ENCODE measurements around the gene EPB41L2.
"Not testable (repeated sequence)": the region's sequence is repeated elsewhere in the genome, so short reads cannot be mapped to it uniquely, and the experiment has no call there.

EPB41L2 gene

DNA sequence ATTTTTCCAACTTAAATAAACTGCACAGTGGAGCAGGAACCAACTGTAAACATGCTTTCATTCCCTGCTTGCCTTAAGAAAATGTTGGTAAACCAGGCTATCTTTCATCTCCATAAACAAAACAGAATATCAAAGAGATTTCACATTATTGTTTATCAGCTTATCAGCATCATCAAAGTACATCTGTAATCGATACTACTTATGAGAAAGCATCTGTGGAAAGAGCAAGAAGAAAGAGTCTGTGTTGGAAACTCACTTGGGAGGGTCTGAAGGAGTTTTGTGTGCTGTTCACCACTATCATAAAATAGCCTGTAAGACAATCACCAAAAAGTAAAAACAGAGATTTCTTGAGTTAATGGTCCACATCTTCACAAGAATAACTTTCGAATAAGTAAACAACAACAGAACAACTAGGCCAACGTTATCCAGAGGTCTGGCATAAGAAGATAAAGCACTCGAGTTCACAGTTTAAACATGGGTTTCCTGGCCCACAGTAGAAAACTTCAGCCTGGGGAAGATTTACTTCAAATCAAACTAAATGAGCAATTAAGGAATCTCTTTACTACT lies 47.9 kb downstream of the EPB41L2 start:
- Mint-ChIP-seq H3K4me3 (no peak overlapping the region), H3K27ac (no peak overlapping the region), H3K27me3 (no peaks in the 10 kb centered on the region), H3K36me3 (peaks cover 0 to 6% of the 10 kb centered on the region in 2 donors), H3K9me3 (no peaks in the 10 kb centered on the region), H3K4me1 (peaks cover 7 to 22% of the 10 kb centered on the region in 2 donors)
- DNase-seq (no peak), ATAC-seq (replicated peaks) (no peak)

DNA sequence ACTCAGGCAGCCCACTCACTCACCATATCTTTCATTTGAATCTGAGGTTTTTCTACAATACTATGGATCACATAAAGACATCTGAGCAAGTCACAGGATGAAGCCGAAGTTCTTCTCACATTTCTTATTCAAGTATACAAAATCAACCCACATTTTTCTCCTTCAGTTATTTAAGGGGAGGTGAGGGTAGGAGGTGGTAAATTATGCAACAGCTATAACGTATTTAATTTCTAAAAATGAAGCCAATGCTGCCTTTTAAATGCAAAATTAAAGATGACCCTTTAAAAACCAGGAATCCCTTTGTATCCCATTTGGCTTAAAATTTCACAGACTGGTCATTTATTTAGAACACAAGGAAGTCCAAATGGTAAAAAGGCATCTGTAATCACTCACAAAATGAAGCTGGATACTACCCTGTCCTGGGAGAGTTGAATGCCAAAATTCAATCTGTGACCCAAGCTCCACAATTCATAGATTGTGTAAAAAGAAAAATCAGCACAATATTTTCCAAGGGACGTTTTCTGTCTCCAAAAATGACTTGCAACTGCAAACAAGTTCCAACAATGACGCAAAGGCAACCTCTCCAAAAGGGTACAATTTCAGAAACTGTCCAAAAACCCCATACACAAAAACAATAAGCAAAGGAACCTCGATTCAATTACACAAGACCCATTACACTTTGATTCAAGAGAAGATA lies 48.8 kb downstream of the EPB41L2 start:
- Mint-ChIP-seq H3K4me3 (no peak overlapping the region), H3K4me1 (peaks cover 10 to 28% of the 10 kb centered on the region in 2 donors), H3K27ac (no peak overlapping the region), H3K27me3 (no peaks in the 10 kb centered on the region), H3K36me3 (peaks cover 8 to 14% of the 10 kb centered on the region in 2 donors), H3K9me3 (peaks cover 0 to 5% of the 10 kb centered on the region in 2 donors)
- no peak for DNase-seq
- ATAC-seq (replicated peaks) = no peak

DNA sequence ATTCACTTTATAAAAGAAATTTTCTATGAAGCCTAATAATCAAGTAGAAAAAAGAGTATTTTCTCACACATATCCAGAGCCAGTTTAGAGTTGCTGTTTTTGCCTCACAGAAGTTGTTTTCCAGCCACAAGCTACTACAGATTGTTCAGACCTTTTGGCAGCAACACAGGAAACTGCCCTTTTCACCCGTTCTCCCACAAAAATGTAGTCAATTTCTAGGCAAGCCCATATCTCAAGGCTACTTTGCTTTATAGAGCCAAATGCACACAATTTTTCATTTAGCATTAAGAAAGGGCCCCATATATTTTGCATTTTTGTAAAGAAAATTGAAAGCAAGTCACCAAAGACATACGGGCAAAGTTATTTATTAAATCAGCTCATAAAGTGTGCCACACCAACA lies 49.5 kb downstream of the EPB41L2 start:
- Mint-ChIP-seq H3K4me1 (peaks cover 10 to 28% of the 10 kb centered on the region in 2 donors), H3K27me3 (no peaks in the 10 kb centered on the region), H3K36me3 (peaks cover 12 to 21% of the 10 kb centered on the region in 2 donors), H3K27ac (no peak overlapping the region), H3K4me3 (no peak overlapping the region), H3K9me3 (peaks cover 4 to 8% of the 10 kb centered on the region in 2 donors)
- ATAC-seq (replicated peaks) = no peak
- no peak for DNase-seq

DNA sequence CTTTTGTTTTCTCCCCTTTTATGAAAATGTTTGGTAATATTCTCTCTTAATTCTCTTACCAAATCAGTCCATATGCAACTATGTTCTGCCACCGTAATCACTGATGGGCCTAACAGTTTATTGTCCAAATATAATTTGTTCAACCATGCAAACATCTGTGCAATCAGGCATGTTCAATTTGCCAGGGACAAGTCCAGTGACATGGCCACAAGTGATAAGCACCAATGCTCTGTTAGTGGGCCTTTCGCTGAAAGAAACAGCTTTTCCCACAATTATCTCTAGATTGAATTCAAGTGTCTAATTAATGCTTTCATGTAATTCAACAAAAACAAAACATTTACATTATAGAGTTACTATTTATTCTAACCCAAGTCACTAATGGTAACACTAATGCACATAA lies 53.3 kb downstream of the EPB41L2 start:
- peaks cover 14 to 25% of the 10 kb centered on the region in 2 donors for H3K4me1 Mint-ChIP-seq
- no peak overlapping the region for H3K27ac Mint-ChIP-seq
- DNase-seq (no peak), ATAC-seq (replicated peaks) (no peak)
- H3K4me3 Mint-ChIP-seq = no peak overlapping the region
- H3K9me3 Mint-ChIP-seq = peaks cover 17 to 19% of the 10 kb centered on the region in 2 donors
- H3K36me3 Mint-ChIP-seq = peaks cover 31 to 41% of the 10 kb centered on the region in 2 donors
- no peaks in the 10 kb centered on the region for H3K27me3 Mint-ChIP-seq

DNA sequence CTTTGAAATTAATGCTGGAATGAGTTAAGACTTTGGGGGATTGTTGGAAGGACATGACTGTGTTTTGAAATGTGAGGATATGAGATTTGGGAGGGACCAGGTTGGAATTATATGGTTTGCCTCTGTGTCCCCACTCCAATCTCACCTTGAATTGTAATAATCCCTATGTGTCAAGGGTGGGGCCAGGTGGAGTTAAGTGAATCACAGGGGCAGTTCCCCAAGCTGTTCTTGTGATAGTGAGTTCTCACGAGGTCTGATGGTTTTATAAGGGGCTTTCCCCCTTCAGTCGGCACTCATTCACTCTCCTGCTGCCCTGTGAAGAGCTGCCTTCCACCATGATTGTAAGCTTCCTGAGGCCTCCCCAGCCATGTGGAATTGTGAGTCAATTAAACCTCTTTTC lies 54.1 kb downstream of the EPB41L2 start:
- Mint-ChIP-seq H3K9me3 (peaks cover 17 to 19% of the 10 kb centered on the region in 2 donors), H3K4me1 (peaks cover 18 to 27% of the 10 kb centered on the region in 2 donors), H3K36me3 (peaks cover 31 to 41% of the 10 kb centered on the region in 2 donors)
- not testable (repeated sequence) for H3K27ac Mint-ChIP-seq; DNase-seq; ATAC-seq (replicated peaks); H3K4me3 Mint-ChIP-seq; H3K27me3 Mint-ChIP-seq

DNA sequence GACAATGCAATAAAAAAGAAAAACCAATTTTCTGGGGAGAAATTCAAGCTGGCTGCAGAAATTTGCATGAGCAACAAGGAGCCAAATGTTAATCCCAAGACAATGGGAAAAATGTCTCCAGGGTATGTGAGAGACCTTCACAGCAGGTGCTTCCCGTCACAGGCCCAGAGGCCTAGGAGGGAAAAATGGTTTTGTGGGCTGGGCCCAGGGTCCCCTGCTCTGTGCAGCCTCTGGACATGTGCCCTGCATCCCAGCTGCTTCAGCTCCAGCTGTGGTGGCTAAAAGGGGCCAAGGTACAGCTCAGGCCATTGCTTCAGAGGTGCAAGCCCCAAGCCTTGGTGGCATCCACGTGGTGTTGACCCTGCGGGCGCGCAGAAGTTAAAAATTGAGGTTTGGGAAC lies 55.1 kb downstream of the EPB41L2 start:
- DNase-seq; H3K4me3 Mint-ChIP-seq; ATAC-seq (replicated peaks); H3K27me3 Mint-ChIP-seq; H3K27ac Mint-ChIP-seq: not testable (repeated sequence)
- H3K4me1 Mint-ChIP-seq = peaks cover 20 to 35% of the 10 kb centered on the region in 2 donors
- H3K9me3 Mint-ChIP-seq = peaks cover 17 to 19% of the 10 kb centered on the region in 2 donors
- H3K36me3 Mint-ChIP-seq = peaks cover 35 to 41% of the 10 kb centered on the region in 2 donors

DNA sequence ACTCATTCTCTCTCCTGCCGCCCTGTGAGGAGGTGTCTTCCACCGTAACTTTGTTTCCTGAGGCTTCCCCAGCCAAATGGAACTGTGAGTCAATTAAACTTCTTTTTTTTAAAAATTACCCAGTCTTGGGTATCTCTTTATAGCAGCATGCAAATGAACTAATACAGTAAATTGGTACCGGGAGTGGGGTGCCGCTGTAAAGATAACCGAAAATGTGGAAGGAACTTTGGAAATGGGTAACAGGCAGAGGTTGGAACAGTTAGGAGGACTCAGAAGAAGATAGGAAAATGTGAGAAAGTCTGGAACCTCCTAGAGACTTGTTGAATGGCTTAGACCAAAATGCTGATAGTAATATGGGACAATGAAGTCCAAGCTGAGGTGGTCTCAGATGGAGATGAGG lies 55.8 kb downstream of the EPB41L2 start:
- no peaks in the 10 kb centered on the region for H3K27me3 Mint-ChIP-seq
- peaks cover 17 to 19% of the 10 kb centered on the region in 2 donors for H3K9me3 Mint-ChIP-seq
- H3K4me1 Mint-ChIP-seq = peaks cover 20 to 36% of the 10 kb centered on the region in 2 donors
- DNase-seq (no peak), ATAC-seq (replicated peaks) (no peak)
- H3K36me3 Mint-ChIP-seq = peaks cover 35 to 41% of the 10 kb centered on the region in 2 donors
- H3K4me3 Mint-ChIP-seq = no peak overlapping the region
- no peak overlapping the region for H3K27ac Mint-ChIP-seq

DNA sequence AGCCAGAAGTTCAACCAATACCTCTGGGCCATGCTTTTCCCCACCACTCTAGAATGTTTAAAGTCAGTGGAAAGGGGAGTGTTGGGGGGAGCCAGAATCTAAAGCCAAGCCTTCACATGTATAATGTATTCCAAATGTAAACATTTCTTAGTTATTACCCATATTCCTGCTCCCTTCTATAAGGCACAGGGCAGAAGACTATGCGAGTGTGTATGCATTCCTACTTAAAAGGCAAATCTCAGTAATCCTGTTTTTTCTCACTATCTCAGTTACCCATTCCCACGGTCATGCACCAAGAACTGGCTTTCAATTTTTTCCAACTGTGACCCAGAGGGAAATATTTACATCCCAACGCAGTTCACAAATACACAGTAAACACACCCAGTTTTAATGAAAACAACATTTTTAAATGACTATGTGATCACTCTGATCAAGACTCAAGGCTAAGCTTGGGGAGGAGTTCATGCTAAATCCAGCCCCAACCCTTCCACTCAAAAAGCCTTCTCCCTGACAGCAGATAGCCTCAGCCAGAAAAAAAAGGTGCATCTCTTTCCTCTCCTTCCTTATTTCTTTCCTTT lies 57.5 kb downstream of the EPB41L2 start:
- Mint-ChIP-seq H3K36me3 (peaks cover 35% of the 10 kb centered on the region in 2 donors), H3K27ac (peak overlapping the region; percentile 26), H3K4me3 (no peak overlapping the region), H3K4me1 (peaks cover 30 to 52% of the 10 kb centered on the region in 2 donors), H3K9me3 (peaks cover 17 to 19% of the 10 kb centered on the region in 2 donors), H3K27me3 (no peaks in the 10 kb centered on the region)
- DNase-seq = no peak
- ATAC-seq (replicated peaks) = no peak

DNA sequence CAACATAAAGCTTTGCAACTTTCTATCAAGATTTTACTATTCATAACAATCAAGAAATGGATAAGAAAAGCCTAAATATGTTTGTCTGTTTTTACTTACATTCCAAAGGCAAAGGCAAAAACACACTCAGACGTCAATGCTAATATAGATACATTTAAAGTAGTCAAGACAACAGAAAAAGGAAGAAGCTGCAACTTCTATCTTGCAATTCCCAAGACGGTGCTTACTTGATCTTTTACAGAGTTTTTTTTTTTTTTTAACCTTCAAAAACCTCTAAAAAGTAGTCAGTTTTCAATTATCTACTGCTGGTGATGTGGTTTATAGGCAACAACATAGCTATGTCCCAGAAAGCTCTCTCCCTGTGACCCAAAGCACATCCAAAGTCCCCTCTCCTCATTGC lies 58.1 kb downstream of the EPB41L2 start:
- peaks cover 34% of the 10 kb centered on the region in 2 donors for H3K36me3 Mint-ChIP-seq
- peak overlapping the region; percentile 26 for H3K27ac Mint-ChIP-seq
- ATAC-seq (replicated peaks) = no peak

DNA sequence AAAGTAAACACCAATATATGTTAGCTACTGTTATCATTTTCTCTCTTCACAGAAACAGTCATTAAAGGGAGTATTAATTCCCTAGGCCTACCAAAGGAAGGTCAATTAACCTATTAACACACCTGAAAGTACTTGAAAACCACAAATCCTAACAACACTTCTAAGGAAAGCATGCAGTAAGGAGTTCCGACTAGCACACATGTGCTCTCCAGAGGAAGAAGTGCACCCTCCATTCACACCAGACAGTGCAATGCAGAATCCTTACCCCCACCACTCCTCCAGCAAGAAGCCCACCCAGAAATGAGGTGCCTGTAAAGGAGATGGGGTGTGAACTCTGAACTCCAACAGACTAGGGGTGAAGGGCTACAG lies 58.7 kb downstream of the EPB41L2 start:
- Mint-ChIP-seq H3K4me3 (no peak overlapping the region), H3K27ac (no peak overlapping the region), H3K27me3 (no peaks in the 10 kb centered on the region), H3K9me3 (peaks cover 14 to 17% of the 10 kb centered on the region in 2 donors), H3K36me3 (peaks cover 28 to 30% of the 10 kb centered on the region in 2 donors), H3K4me1 (peaks cover 30 to 56% of the 10 kb centered on the region in 2 donors)
- ATAC-seq (replicated peaks) (no peak), DNase-seq (no peak)

More for the DNA sequence above, 58.1 kb downstream of the EPB41L2 start:
- no peak for DNase-seq
- H3K27me3 Mint-ChIP-seq = no peaks in the 10 kb centered on the region
- H3K4me1 Mint-ChIP-seq = peaks cover 34 to 58% of the 10 kb centered on the region in 2 donors
- peaks cover 17 to 19% of the 10 kb centered on the region in 2 donors for H3K9me3 Mint-ChIP-seq
- no peak overlapping the region for H3K4me3 Mint-ChIP-seq

DNA sequence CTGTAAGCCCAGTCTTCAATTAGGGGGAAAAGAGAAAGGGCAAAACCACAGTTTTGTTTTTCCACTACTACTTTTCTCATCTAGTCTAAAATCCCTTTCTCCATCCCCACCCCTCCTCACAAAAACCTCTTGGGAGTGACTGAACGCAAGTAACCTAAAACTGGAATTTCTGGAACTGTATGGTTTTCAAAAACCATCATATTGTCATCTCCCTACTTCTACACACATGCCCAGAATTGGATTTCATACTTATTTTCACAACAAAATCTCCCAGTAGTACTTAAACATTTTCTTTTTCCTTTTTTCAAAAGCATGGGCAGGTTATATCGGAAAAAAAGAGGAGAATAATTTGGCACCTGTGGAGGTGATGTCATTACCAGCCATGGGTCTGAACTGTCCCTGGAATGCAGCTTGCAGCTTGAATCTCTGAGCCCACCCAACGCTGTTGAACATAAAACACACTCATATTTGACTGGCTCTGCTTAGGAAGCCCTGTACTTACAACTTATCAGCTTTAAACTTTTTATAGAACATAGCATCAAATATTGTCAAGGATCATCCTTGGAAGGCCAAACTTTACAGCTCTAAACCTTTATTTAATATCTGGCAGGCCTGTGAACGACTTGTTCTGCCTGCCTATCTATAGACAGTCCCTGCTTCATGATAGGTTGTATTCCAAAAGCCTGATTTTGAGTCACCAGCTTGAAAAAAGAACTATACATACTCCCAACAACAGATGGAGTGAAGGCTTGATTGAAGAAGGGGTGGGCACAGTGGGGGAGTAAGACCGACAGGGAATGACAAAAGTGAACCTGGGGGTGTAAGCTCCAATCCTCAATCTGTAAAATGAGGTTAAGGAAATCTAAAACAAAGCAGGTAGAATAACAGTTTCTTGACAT lies 59.3 kb downstream of the EPB41L2 start:
- peaks cover 12 to 14% of the 10 kb centered on the region in 2 donors for H3K9me3 Mint-ChIP-seq
- peaks cover 34 to 61% of the 10 kb centered on the region in 2 donors for H3K4me1 Mint-ChIP-seq
- no peaks in the 10 kb centered on the region for H3K27me3 Mint-ChIP-seq

DNA sequence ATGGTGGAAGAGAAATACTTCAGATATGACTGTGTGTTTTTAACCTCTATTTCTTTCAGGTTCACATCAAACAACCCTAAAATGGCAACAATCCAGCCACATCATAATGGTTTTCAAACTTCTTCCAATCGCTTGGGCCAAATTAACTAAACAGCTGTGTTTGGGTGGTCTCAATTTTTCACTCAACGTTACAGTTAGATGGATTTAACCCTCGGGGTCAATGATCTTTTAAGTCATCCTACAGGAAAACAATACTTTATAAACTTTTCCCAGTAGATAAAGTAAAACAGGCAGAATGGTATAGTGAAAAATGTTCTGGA lies 60.4 kb downstream of the EPB41L2 start:
- ATAC-seq (replicated peaks) = no peak
- H3K4me3 Mint-ChIP-seq = no peak overlapping the region
- peaks cover 12 to 18% of the 10 kb centered on the region in 2 donors for H3K36me3 Mint-ChIP-seq
- no peak for DNase-seq
- H3K4me1 Mint-ChIP-seq = peaks cover 34 to 62% of the 10 kb centered on the region in 2 donors
- H3K9me3 Mint-ChIP-seq = peaks cover 9 to 12% of the 10 kb centered on the region in 2 donors
- H3K27me3 Mint-ChIP-seq = no peaks in the 10 kb centered on the region
- H3K27ac Mint-ChIP-seq = no peak overlapping the region

More for the DNA sequence above, 59.3 kb downstream of the EPB41L2 start:
- Mint-ChIP-seq H3K4me3 (no peak overlapping the region), H3K27ac (no peak overlapping the region), H3K36me3 (peaks cover 22 to 28% of the 10 kb centered on the region in 2 donors)
- no peak for DNase-seq
- no peak for ATAC-seq (replicated peaks)

DNA sequence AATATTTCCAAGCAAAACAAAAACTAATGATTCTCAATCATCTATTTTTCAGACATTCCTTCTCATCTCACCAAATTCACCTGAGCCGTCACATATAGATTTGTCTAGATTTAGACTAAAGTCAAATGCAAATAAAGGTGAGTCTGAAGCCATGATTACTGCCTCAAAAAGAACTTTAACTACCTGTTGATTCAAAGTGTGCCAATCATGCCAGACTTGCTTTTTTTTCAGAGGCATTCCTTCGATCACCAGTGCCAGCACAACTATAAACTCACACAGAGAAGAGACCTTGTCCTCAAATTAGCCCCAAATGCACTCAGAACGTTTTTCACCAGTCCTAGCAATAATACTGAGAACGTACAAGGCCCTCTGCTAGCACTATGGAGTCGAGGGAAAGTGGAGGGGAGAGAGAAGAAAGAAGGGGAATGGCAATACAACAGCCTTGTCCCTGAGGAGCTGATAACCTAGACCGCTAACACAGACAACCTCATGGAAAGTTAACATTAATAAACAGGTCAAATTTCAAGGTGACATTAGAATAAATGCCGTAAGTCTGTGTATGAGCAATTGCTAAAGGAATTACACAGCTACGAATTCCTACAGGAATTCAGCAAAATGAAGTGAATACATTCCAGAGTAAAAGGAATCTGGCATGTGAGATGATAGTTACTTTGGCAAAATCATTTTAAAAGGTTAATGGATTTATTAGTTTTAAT lies 60.9 kb downstream of the EPB41L2 start:
- H3K36me3 Mint-ChIP-seq = peaks cover 7 to 13% of the 10 kb centered on the region in 2 donors
- peaks cover 39 to 68% of the 10 kb centered on the region in 2 donors for H3K4me1 Mint-ChIP-seq
- H3K9me3 Mint-ChIP-seq = peaks cover 4 to 6% of the 10 kb centered on the region in 2 donors
- no peak overlapping the region for H3K27ac Mint-ChIP-seq
- H3K4me3 Mint-ChIP-seq = no peak overlapping the region
- DNase-seq (no peak), ATAC-seq (replicated peaks) (no peak)
- H3K27me3 Mint-ChIP-seq = no peaks in the 10 kb centered on the region

Measured in stimulated activated naive B cell treated with anti-CD40 and anti-IgM and Interleukin-4, amounts not matched to agents 10 μg/mL and 1 μg/mL and 100 μg/mL, for 72 hours (primary cell).